ENCODE measurements around the gene EPHB1.

The EPHB1 gene

DNA sequence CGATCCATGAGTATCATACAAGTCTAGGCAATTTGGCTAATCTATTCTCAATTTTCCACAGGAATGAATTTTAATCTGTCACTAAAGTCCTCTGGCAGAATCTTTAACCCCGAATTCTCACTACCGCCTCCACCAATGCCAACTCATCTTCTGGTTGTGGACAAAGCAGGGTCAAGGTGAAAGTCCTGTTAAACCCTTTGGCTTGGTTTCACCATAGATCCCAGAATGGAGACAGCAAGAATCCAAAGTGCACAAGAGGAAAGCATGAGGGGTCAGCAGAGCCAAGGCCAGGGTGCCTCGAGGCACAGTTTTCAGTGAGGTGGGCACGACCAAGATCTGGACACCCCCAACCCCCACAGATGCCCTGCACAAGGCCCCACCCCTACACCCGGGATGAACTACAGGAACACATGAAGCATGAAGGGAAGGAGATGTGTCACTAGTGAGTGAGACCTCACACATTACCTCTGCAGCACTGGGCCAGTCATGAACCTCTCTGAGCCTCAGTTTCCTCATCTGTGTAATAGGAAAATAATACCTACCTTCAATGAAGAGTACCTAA lies 466.2 kb downstream of the EPHB1 start:
- no peaks in the 10 kb centered on the region for H3K36me3 Mint-ChIP-seq
- no peaks in the 10 kb centered on the region for H3K9me3 Mint-ChIP-seq
- no peak for DNase-seq
- H3K4me3 Mint-ChIP-seq = no peak overlapping the region
- H3K27me3 Mint-ChIP-seq = no peaks in the 10 kb centered on the region
- no peak overlapping the region for H3K27ac Mint-ChIP-seq
- H3K4me1 Mint-ChIP-seq = no peaks in the 10 kb centered on the region
- CTCF ChIA-PET = no interaction called here

DNA sequence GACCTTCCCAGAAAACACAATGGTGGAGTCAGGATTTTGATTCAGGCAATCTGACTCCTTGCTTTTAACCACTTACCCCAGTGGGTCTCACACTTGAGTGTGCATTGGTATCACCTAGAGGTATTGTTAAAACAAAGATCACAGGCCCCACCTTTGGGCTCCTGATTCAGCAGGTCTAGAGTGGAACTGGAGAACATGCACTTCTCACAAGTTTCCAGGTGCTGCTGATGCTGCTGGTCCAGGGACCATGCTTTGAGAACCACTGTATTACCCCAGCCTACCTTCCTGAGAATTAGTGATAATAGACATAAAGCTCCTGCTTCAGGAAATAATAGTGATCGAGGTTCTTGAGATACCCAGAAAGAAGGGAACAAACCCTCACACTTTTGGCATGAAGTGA lies 466.9 kb downstream of the EPHB1 start:
- no peaks in the 10 kb centered on the region for H3K27me3 Mint-ChIP-seq
- H3K9me3 Mint-ChIP-seq = no peaks in the 10 kb centered on the region
- H3K4me1 Mint-ChIP-seq = no peaks in the 10 kb centered on the region
- CTCF ChIA-PET = no interaction called here
- no peak for DNase-seq
- H3K36me3 Mint-ChIP-seq = no peaks in the 10 kb centered on the region
- no peak overlapping the region for H3K4me3 Mint-ChIP-seq
- H3K27ac Mint-ChIP-seq = no peak overlapping the region

DNA sequence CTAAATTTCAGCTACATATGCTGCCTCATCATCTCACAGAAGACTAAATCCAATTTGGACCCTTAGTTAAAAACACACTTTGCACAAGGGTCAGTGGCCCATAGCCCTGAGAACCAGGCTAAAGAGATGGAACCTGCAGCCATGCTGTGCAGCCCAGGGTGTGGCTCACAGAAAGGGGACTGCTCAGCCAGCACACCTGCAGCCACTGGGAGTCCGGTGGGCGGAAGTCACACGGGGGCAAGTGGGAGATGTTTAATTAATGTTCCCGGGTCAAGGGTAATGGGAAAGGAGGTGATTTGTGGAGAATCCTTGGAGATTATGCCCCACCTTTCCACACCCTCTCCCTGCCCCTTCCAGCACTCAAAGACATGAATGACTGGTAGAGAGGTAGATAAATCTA lies 467.4 kb downstream of the EPHB1 start:
- Mint-ChIP-seq H3K4me1 (no peaks in the 10 kb centered on the region), H3K36me3 (no peaks in the 10 kb centered on the region), H3K9me3 (no peaks in the 10 kb centered on the region), H3K27ac (no peak overlapping the region), H3K27me3 (no peaks in the 10 kb centered on the region), H3K4me3 (no peak overlapping the region)
- CTCF ChIA-PET = no interaction called here
- DNase-seq = no peak

DNA sequence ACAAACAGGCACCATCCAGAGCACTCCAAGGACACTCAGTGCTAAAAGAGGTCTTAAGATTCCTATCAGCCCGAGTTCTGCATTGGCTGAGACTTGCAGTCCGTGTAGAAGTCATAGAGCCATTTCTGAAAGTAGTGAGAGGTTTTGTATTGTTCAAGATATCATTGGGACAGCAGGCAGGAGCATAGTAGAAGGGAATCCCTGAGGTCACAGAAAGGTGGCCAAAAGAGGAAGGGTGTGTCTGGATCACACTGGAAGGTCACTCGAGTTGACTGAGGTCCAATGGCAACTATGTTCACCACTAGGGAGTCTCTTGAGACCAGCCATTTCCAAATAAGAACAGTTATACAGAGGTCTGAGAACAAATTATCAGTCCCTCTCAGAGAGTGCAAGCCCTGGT lies 468.3 kb downstream of the EPHB1 start:
- no peak for DNase-seq
- H3K36me3 Mint-ChIP-seq = no peaks in the 10 kb centered on the region
- no peaks in the 10 kb centered on the region for H3K27me3 Mint-ChIP-seq
- CTCF ChIA-PET = no interaction called here
- H3K4me3 Mint-ChIP-seq = no peak overlapping the region
- no peaks in the 10 kb centered on the region for H3K9me3 Mint-ChIP-seq
- no peaks in the 10 kb centered on the region for H3K4me1 Mint-ChIP-seq
- H3K27ac Mint-ChIP-seq = no peak overlapping the region

DNA sequence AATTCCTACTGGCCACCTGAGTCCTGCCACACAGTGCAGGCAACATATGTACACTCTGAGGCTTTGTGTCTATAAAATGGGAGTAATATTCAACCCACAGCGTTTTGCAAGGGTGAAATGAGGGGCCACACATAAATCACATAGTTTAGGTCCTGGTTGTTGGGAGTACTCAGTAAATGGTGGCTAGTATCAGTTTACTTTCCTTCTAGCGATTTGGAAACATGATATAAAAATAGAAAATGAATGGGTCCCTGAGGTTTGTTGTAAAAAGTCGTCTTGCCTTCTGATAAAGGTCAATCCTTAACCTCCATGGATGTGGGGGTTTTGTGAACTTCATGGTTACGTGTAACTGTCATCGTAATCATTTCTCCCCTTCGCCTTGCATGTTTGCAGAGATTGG lies 472.4 kb downstream of the EPHB1 start:
- Mint-ChIP-seq H3K9me3 (no peaks in the 10 kb centered on the region), H3K27me3 (no peaks in the 10 kb centered on the region), H3K4me3 (no peak overlapping the region), H3K27ac (no peak overlapping the region), H3K4me1 (no peaks in the 10 kb centered on the region), H3K36me3 (no peaks in the 10 kb centered on the region)
- CTCF ChIA-PET = no interaction called here
- DNase-seq = no peak

DNA sequence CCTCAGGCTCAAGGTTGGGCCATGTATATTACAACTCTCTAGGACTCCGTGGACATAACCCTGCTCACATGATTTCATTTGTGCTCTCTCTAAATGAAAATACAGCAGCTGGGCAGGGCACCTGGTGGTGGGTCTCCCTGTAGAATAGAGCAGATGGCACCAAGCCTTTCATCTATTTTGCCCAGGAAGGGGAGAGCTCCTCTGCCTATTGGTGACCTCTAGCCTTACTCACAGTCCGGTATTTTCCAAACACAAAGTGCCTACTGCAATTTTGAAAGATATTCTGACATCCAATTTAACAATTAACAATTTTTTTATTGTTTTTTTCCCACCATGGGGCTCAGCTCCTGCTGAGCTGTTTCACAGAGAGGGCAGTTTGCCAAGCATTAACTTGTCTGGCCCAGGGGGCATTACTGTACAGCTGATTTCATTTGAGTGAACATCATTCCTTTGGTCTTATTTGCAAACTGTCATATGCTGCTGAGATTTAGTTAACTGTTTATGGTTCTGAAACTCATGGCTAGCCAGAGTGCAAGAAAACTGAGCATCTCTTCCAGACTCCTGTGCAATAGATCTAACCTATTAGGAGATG lies 474.0 kb downstream of the EPHB1 start:
- H3K27ac Mint-ChIP-seq = no peak overlapping the region
- CTCF ChIA-PET = no interaction called here
- H3K4me1 Mint-ChIP-seq = no peaks in the 10 kb centered on the region
- no peaks in the 10 kb centered on the region for H3K27me3 Mint-ChIP-seq
- no peaks in the 10 kb centered on the region for H3K36me3 Mint-ChIP-seq
- H3K4me3 Mint-ChIP-seq = no peak overlapping the region
- no peak for DNase-seq
- no peaks in the 10 kb centered on the region for H3K9me3 Mint-ChIP-seq

DNA sequence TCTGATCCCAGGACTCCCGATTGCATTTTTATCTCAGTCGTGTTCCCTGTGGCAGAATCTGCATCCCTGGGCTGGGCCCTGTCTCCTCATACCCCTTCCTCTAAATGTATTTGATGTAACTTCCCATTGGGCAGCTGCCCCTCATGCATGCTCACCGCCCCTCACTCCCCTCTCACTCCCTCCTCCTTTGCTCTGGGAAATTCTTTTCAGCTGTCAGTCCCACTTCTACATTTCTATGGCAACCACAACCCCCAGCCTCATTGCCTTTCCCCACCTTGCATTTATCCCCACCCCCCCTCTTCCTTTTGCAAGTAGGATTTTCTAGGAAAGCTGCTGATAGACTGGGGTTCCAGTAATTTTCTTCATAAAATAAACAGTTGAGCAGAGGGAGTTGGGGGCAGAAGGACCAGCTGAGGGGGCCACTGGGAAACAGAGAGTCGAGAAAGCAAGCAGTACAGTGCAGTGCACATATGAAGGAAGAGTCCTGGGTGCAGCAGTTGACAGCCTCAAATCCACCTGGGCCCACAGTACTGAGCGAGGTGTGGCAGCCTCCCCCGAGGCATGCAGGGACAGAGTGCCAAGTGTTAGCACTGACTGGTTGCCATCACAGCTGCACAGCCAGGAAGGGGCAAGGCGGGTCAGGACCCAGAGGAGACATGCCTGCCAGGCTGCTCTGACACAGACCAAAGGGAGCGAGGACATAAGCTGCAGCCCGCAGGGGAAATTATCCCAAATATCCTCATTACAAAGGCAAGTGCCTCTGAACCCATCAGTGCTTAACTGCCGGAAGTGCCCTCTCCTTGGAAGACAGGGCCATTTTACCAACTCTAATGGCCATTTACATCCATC lies 476.3 kb downstream of the EPHB1 start:
- CTCF ChIA-PET = no interaction called here
- Mint-ChIP-seq H3K9me3 (no peaks in the 10 kb centered on the region), H3K4me1 (no peaks in the 10 kb centered on the region), H3K4me3 (no peak overlapping the region), H3K36me3 (no peaks in the 10 kb centered on the region), H3K27ac (no peak overlapping the region), H3K27me3 (no peaks in the 10 kb centered on the region)
- no peak for DNase-seq

DNA sequence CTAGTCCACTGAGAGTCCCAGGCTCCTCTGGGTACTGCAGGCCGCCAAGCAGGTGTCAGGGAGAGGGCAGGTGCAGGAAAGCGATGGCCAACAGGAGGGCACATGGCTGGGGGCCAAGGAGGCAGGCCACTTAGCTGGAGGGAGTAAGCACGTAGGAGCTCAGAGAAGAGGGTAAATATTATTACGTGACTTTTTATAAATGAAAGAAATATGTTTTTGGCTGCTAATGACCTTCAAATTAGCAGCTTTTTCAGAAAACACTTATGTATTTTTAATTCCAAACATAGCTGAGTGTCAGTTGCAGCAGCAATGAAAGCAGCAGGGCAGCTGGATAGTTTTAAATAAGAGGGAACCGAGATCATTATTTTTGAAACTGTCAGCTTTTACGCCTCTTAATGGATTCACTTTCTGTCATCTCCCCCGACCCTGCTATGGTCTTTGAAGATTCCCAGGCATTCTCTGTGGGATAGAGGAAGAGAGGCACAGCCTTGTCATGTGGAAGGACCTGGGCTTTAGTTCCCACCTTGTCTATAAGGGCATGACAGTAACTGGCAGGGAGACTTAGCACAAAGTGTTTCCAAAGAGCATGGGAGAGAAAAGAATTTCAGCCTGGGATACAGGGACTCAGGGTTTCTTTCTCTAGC lies 477.1 kb downstream of the EPHB1 start:
- Mint-ChIP-seq H3K36me3 (no peaks in the 10 kb centered on the region), H3K4me1 (no peaks in the 10 kb centered on the region), H3K27me3 (no peaks in the 10 kb centered on the region), H3K9me3 (no peaks in the 10 kb centered on the region), H3K27ac (no peak overlapping the region), H3K4me3 (no peak overlapping the region)
- no peak for DNase-seq
- CTCF ChIA-PET = no interaction called here

DNA sequence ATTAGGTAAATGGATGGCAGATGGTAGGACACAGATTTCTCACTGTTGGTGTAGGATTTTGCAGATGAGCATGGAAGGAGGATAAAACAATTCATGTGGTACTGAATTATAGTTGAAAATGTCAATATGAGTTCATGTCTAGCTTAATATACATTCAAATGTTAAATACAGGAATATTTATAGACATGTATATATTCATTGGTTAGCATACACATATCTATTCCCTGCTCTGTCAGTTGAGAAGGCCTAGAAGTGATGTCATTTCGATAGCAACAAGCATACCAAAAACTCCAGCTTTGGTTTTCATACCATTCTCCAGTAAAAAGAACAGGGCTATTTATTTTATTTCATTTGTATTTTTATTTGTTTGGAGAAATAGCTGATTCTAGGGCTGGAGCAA lies 497.1 kb downstream of the EPHB1 start:
- CTCF ChIA-PET = no interaction called here
- no peak for DNase-seq
- H3K36me3 Mint-ChIP-seq = no peaks in the 10 kb centered on the region
- no peaks in the 10 kb centered on the region for H3K9me3 Mint-ChIP-seq
- H3K4me3 Mint-ChIP-seq = no peak overlapping the region
- no peak overlapping the region for H3K27ac Mint-ChIP-seq
- no peaks in the 10 kb centered on the region for H3K4me1 Mint-ChIP-seq
- no peaks in the 10 kb centered on the region for H3K27me3 Mint-ChIP-seq

DNA sequence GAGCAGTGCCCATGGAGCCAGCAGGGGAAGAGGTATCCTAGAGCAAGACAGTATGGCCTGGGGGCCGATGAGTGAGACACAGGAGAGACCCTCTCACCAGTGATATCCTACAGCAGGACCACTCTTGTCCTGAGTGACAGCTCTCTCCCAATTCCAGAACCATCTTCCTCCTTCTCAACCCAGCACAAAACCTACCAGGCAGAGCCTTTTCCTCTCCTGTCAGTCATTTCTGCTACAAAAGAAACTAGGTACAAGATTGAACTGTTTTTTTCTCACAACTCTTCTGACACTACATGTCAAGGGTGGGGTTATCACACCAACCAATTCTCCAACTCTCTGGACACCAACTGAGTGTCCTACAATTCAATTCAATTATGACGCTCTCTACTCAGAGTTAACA lies 506.6 kb downstream of the EPHB1 start:
- Mint-ChIP-seq H3K27me3 (no peaks in the 10 kb centered on the region), H3K36me3 (no peaks in the 10 kb centered on the region), H3K4me1 (no peaks in the 10 kb centered on the region), H3K4me3 (no peak overlapping the region), H3K9me3 (peaks cover 5% of the 10 kb centered on the region), H3K27ac (no peak overlapping the region)
- no peak for DNase-seq
- CTCF ChIA-PET = no interaction called here

DNA sequence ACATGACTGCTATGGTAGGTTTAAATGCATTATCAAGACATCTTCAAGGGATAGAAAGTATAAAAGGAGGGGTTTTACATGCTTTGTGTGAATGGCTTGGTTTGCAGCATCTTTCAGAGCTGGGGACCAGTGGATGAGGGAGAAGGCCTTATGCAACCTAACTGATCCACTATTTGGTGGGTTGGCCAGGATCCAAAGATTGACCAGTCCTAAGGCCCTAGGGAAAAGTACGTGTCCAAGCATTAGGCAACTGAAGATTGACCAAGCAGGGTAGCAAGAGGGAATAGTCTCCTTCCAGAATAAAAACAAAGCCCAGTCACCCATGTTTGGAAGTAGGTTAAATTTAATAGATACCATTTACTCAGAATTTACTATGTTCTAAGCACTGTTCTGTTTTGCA lies 509.3 kb downstream of the EPHB1 start:
- DNase-seq = no peak
- Mint-ChIP-seq H3K27me3 (no peaks in the 10 kb centered on the region), H3K27ac (no peak overlapping the region), H3K9me3 (peaks cover 5% of the 10 kb centered on the region), H3K36me3 (no peaks in the 10 kb centered on the region), H3K4me3 (no peak overlapping the region), H3K4me1 (no peaks in the 10 kb centered on the region)
- CTCF ChIA-PET = no interaction called here
